Embryonic facial prominence (tissue), 1 donor: ENCODE results near the gene FBRSL1.
"Not testable (repeated sequence)": the region's sequence is repeated elsewhere in the genome, so short reads cannot be mapped to it uniquely, and the experiment has no call there.

Experiments used
- DNase-seq: peaks from one replicate; pipeline ENCODE4 v3.0.0-alpha.2; 2016; ENCODE audit errors: extremely low spot score

FBRSL1 gene

GRCh38 chr12:132470397-132470796 is 19.6 kb upstream of the FBRSL1 start:
- DNase-seq, result no peak

- no peak for DNase-seq
Observed at GRCh38 chr12:132471011-132471857, 18.7 kb upstream of the FBRSL1 start.

- DNase-seq, result no peak
Observed at GRCh38 chr12:132471858-132472255, 18.1 kb upstream of the FBRSL1 start.

- no peak for DNase-seq
Observed at GRCh38 chr12:132472386-132472785, 17.6 kb upstream of the FBRSL1 start.

GRCh38 chr12:132474237-132474741 is 15.7 kb upstream of the FBRSL1 start:
- no peak for DNase-seq

GRCh38 chr12:132474799-132475303 is 15.1 kb upstream of the FBRSL1 start:
- DNase-seq, result not testable (repeated sequence)

- no peak for DNase-seq
Observed at GRCh38 chr12:132475304-132476037, 14.5 kb upstream of the FBRSL1 start.

- no peak for DNase-seq
Observed at GRCh38 chr12:132476038-132476414, 13.9 kb upstream of the FBRSL1 start.

- DNase-seq, result no peak
Observed at GRCh38 chr12:132476421-132476820, 13.5 kb upstream of the FBRSL1 start.

GRCh38 chr12:132477017-132477702 is 12.8 kb upstream of the FBRSL1 start:
- DNase-seq, result no peak

GRCh38 chr12:132477703-132478432 is 12.1 kb upstream of the FBRSL1 start:
- DNase-seq, result no peak

GRCh38 chr12:132478433-132478803 is 11.5 kb upstream of the FBRSL1 start:
- DNase-seq, result no peak

- DNase-seq, result no peak
Observed at GRCh38 chr12:132478845-132479244, 11.1 kb upstream of the FBRSL1 start.

GRCh38 chr12:132479291-132479690 is 10.7 kb upstream of the FBRSL1 start:
- DNase-seq, result no peak

- DNase-seq, result no peak
Observed at GRCh38 chr12:132479938-132480622, 9.9 kb upstream of the FBRSL1 start.

GRCh38 chr12:132480623-132481132 is 9.3 kb upstream of the FBRSL1 start:
- no peak for DNase-seq

GRCh38 chr12:132481345-132481744 is 8.6 kb upstream of the FBRSL1 start:
- no peak for DNase-seq

GRCh38 chr12:132481771-132482745 is 7.9 kb upstream of the FBRSL1 start:
- no peak for DNase-seq

GRCh38 chr12:132482771-132483170 is 7.2 kb upstream of the FBRSL1 start:
- no peak for DNase-seq
